Right lobe of liver (tissue), 6 donors: Measurements from ENCODE around the gene SMAD7. TPM values are rescaled to one million over a fixed set of nuclear protein-coding genes. Genes with fewer than 3 reads are reported as not detected.

Source experiments
- ATAC-seq, 4 donors: fragments of 200-7000 bp; cut with Tn5 transposase; one replicate each; pipeline ENCODE4 v1.9.1; 2020; ENCODE audit warnings: mild to moderate bottlenecking in 4 of 4, moderate library complexity in 4 of 4
- DNase-seq, 3 donors: peaks; one replicate each; pipeline ENCODE4 v3.0.0-alpha.2; 2020
- H3K27ac ChIP-seq, 3 donors: fragments of 200-600 bp; one replicate each; pipeline ENCODE4 v1.8.0; 2022
- H3K27me3 ChIP-seq, 2 donors: fragments of 200-600 bp; one replicate each; pipeline ENCODE4 v1.8.0; 2022
- H3K36me3 ChIP-seq, 4 donors: fragments of 200-600 bp; sonication (generic) in 1 of 4; one replicate each; pipeline versions ENCODE4 v1.5.1 to v1.8.0; 2017 to 2022; ENCODE audit warnings: control low read depth in 1 of 4
- H3K4me1 ChIP-seq, 4 donors: fragments of 200-600 bp; sonication (generic) in 1 of 4; one replicate each; pipeline versions ENCODE4 v1.5.1 to v1.8.0; 2017 to 2022; ENCODE audit warnings: control low read depth in 1 of 4
- H3K4me3 ChIP-seq, 3 donors: fragments of 200-600 bp; one replicate each; pipeline ENCODE4 v1.8.0; 2022
- H3K9me3 ChIP-seq, 4 donors: fragments of 200-600 bp; sonication (generic) in 1 of 4; one replicate each; pipeline versions ENCODE4 v1.5.1 to v1.8.0; 2017 to 2022; ENCODE audit warnings: control low read depth in 1 of 4
- CTCF ChIP-seq, 4 donors: fragments of 200-600 bp in 3 of 4; fragments of 450-650 bp in 1 of 4; IDR thresholded peaks; one replicate each; pipeline versions ENCODE4 v1.5.1 to v1.8.0; 2016 to 2022; ENCODE audit warnings: antibody characterized with exemption in 4 of 4, mild to moderate bottlenecking in 2 of 4
- POLR2A ChIP-seq: fragments of 450-650 bp; IDR thresholded peaks from one replicate; pipeline ENCODE4 v1.6.1; 2017; ENCODE audit warnings: antibody characterized with exemption, mild to moderate bottlenecking
- WGBS: methylation state at CpG from one replicate; pipeline ENCODE4 v1.1.6; 2018; ENCODE audit warnings: low coverage, low lambda C conversion rate; ENCODE audit not compliant: insufficient coverage; ENCODE audit errors: missing lambda C conversion rate; 5-methylcytosine and 5-hydroxymethylcytosine counted together
- intact Hi-C, 2 donors: fragments of 100-400 bp; cut with DNase I; formaldehyde crosslinking; loops; one replicate each; pipeline versions ENCODE4 v1.11.2 to v1.14.1; 2022
- total RNA-seq, 6 experiments: library from RNA; depleted of rRNA in 2 of 6; stranded (reverse); fragments of >200 nt in 2 of 6; fragmentation: NEBNext Ultra II Directional in 3 of 6; extraction: Animal tissue kit (Norgen Biotek cat#: 25700) in 3 of 6; gene quantifications; one replicate each; pipeline versions ENCODE4 v1.1.0 to v1.2.4, GENCODE V29; 2016 to 2023
- donor health status: DM: no; HTN: yes; CAD: no.
- donor health status: DM: no; HTN: no; CAD: no.
- donor health status: DM: no; HTN: no; CAD: no.
- donor health status: DM: no; HTN: yes; CAD: no.
- donor health status: DM: no; HTN: yes; CAD: no.

The SMAD7 gene
- total RNA-seq, 6 experiments from 2014 or later = 8.2 to 13.5 (median 11.0) TPM

- TF ChIP-seq CTCF (IDR thresholded peaks at IDR 0.05) (no peak), POLR2A (no peak)
- Histone ChIP-seq H3K27ac (peak overlapping the region in 1 of 3 donors; percentile 23), H3K9me3 (no peaks in the 10 kb centered on the region), H3K4me1 (peaks cover 0 to 7% (median 0%) of the 10 kb centered on the region in 4 donors), H3K27me3 (no peaks in the 10 kb centered on the region), H3K4me3 (no peak overlapping the region), H3K36me3 (no peaks in the 10 kb centered on the region)
- ATAC-seq = no peak
- intact Hi-C loops = loop anchor here in 1 of 2 donors (10.0 kb wide), 1 partner anchor 119 kb away; no protein-coding TSS in a partner anchor
- no peak for DNase-seq
- whole genome bisulfite sequencing = 83% methylated on average over 9 of the region's 10 CpGs
These were observed 42.8 kb upstream of the SMAD7 start for GRCh38 chr18:48993586-48993985.

GRCh38 chr18:48992791-48993555, 42.2 kb upstream of the SMAD7 start:
- WGBS = 71% methylated on average over 8 of the region's 12 CpGs
- DNase-seq = no peak
- H3K27ac ChIP-seq = no peak overlapping the region
- peaks cover 0 to 7% (median 0%) of the 10 kb centered on the region in 4 donors for H3K4me1 ChIP-seq
- no peaks in the 10 kb centered on the region for H3K9me3 ChIP-seq
- H3K4me3 ChIP-seq = no peak overlapping the region
- TF ChIP-seq CTCF (IDR thresholded peaks at IDR 0.05) (no peak), POLR2A (no peak)
- H3K36me3 ChIP-seq = no peaks in the 10 kb centered on the region
- peak; percentile 56 to 79 (median 68) for ATAC-seq
- intact Hi-C loops = loop anchor here in 1 of 2 donors (10.0 kb wide), 1 partner anchor 118 kb away; no protein-coding TSS in a partner anchor
- no peaks in the 10 kb centered on the region for H3K27me3 ChIP-seq

- Histone ChIP-seq H3K4me1 (peaks cover 0 to 1% (median 0%) of the 10 kb centered on the region in 4 donors), H3K4me3 (no peak overlapping the region), H3K36me3 (no peaks in the 10 kb centered on the region), H3K27me3 (no peaks in the 10 kb centered on the region), H3K9me3 (no peaks in the 10 kb centered on the region), H3K27ac (no peak overlapping the region)
- TF ChIP-seq POLR2A (no peak), CTCF (IDR thresholded peaks at IDR 0.05) (no peak)
- 83% methylated on average over 1 of the region's 8 CpGs for WGBS
- ATAC-seq (peak in 1 of 4 donors; percentile 15), DNase-seq (no peak)
- intact Hi-C loops = loop anchor here in 1 of 2 donors (10.0 kb wide), 1 partner anchor 117 kb away; no protein-coding TSS in a partner anchor
These were observed 41.4 kb upstream of the SMAD7 start for GRCh38 chr18:48992133-48992532.

- Histone ChIP-seq H3K27ac (no peak overlapping the region), H3K4me1 (no peaks in the 10 kb centered on the region), H3K9me3 (no peaks in the 10 kb centered on the region), H3K36me3 (no peaks in the 10 kb centered on the region), H3K4me3 (no peak overlapping the region), H3K27me3 (no peaks in the 10 kb centered on the region)
- TF ChIP-seq CTCF (IDR thresholded peaks at IDR 0.05) (no peak), POLR2A (no peak)
- WGBS = 90% methylated on average over 2 of the region's 10 CpGs
- ATAC-seq (no peak), DNase-seq (no peak)
- intact Hi-C loops = loop anchor here in 1 of 2 donors (10.0 kb wide), 1 partner anchor 117 kb away; no protein-coding TSS in a partner anchor
These were observed 40.9 kb upstream of the SMAD7 start for GRCh38 chr18:48991676-48992075.
